Vein endothelial cell (primary cell): ENCODE results near the gene SLC4A9. TPM values are rescaled to one million over a fixed set of nuclear protein-coding genes. Genes with fewer than 3 reads are reported as not detected.

Experiments used
- small RNA-seq: library from RNA; depleted of rRNA; stranded (forward); fragments of <200 nt; gene quantifications from one replicate; pipeline ENCODE3, GENCODE V24; 2012
- total RNA-seq: library from RNA; depleted of rRNA; stranded (reverse); fragments of >200 nt; gene quantifications from 2 replicates; pipeline ENCODE4 v1.2.3, GENCODE V29; 2012

The SLC4A9 gene, protein sequence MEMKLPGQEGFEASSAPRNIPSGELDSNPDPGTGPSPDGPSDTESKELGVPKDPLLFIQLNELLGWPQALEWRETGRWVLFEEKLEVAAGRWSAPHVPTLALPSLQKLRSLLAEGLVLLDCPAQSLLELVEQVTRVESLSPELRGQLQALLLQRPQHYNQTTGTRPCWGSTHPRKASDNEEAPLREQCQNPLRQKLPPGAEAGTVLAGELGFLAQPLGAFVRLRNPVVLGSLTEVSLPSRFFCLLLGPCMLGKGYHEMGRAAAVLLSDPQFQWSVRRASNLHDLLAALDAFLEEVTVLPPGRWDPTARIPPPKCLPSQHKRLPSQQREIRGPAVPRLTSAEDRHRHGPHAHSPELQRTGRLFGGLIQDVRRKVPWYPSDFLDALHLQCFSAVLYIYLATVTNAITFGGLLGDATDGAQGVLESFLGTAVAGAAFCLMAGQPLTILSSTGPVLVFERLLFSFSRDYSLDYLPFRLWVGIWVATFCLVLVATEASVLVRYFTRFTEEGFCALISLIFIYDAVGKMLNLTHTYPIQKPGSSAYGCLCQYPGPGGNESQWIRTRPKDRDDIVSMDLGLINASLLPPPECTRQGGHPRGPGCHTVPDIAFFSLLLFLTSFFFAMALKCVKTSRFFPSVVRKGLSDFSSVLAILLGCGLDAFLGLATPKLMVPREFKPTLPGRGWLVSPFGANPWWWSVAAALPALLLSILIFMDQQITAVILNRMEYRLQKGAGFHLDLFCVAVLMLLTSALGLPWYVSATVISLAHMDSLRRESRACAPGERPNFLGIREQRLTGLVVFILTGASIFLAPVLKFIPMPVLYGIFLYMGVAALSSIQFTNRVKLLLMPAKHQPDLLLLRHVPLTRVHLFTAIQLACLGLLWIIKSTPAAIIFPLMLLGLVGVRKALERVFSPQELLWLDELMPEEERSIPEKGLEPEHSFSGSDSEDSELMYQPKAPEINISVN
- not detected in 2 replicates for total RNA-seq

GRCh38 chr5:140360101-140360500, at the start of gene SLC4A9:
Gene SLC4A9 (plus strand): TSS chr5:140360194. CDS start chr5:140360237, 43 bp downstream.

DNA sequence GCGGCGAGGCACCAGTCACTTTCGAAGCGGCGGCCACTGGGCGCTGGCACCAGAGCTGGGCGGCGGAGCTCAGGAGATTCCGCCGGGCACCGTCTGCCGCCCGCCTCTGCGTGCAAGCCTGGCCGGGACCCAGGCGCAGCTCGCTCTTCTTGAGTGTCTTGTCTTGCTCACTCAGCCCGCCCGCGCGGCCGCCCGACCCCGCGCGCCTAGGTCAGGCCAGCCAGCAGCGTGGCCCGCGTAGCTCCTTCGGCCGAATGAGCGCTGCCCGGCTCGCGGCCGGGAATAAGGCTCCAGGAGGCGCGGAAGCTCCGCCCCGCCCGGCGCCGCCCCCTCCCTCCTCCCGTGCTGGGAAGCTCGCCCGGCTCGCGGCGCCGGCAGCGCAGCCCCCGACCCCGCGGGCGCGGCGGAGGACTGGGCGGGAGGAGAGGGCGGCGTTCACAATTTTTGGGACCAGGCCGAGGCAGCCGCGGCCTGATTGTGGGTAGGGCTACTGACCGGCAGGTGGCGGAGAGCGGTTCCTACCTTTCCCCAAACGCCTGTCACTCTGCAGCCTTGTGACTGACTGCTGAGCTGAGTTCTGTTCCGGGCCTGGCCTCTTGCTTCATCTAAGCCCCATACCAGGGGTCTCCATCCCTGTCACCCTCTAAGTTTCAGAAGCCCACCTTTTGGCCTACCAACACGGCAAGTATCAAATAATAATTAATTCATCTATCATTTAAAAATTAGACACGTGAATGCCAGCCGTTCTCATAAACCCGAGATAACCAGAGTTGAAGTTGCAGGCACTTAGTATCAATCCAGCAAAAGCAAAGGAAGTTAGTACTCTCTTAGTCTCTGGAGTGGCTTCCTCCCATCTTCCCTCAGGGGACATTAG, 13.4 kb upstream of the SLC4A9 start, which contains the start of gene HBEGF:
Gene HBEGF (minus strand): TSS at position 256 of the 874 bp plus-strand sequence. CDS start 275 bp downstream, outside the sequence.

DNA sequence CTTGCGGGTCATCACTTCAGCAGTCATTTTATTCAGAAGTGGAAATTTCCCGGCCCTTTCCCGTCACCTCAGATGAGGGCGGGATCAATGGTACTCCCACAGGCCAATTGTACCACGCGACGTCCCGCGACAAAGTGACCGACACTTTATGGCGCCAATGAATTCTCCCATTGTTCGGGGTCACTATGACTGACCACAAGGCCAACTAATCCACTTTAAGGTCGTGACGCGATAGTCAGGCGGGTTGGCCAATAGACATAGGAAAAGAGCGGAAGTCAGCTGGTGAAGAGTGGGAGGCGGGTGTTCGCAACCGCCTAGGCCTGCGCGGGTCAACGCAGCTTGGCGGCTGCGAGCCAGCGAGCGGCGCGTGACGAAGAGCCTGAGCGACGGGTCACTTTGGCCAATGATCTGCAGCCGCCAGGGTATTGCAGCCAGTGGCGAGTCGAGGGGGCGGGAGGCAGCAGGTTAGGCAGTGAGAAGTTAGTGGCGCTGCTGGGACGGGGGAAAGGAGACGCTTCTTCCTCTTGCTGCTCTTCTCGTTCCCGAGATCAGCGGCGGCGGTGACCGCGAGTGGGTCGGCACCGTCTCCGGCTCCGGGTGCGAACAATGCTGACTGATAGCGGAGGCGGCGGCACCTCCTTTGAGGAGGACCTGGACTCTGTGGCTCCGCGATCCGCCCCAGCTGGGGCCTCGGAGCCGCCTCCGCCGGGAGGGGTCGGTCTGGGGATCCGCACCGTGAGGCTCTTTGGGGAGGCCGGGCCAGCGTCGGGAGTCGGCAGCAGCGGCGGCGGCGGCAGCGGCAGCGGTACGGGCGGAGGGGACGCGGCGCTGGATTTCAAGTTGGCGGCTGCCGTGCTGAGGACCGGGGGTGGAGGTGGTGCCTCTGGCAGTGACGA, 41.6 kb downstream of the SLC4A9 start, which contains the start of gene ANKHD1:
Gene ANKHD1 (plus strand): TSS at position 472 of the 896 bp plus-strand sequence. CDS start 135 bp downstream, at position 607.

Small RNA genes lying within 50 kb of the gene (small RNA-seq; reads per million reads assigned to genes)
- gene RNU4-14P, result not detected

Other genes with a start within 250 kb of the SLC4A9 start
- 12.4 and 13.2 TPM in 2 replicates for gene PURA, start 246.1 kb upstream of the SLC4A9 start, total RNA-seq
- gene IGIP, start 234.3 kb upstream of the SLC4A9 start, total RNA-seq, result 4.9 and 5.3 TPM in 2 replicates
- 27.4 and 30.7 TPM in 2 replicates for gene CYSTM1, start 185.0 kb upstream of the SLC4A9 start, total RNA-seq
- 137 and 155 TPM in 2 replicates for gene PFDN1, start 57.1 kb upstream of the SLC4A9 start, total RNA-seq
- 30.1 and 43.6 TPM in 2 replicates for gene HBEGF, start 13.6 kb upstream of the SLC4A9 start, total RNA-seq
- 74.1 and 79.5 TPM in 2 replicates for gene ANKHD1, start 41.6 kb downstream of the SLC4A9 start, total RNA-seq
- 0.38 and 1.3 TPM in 2 replicates for gene EIF4EBP3, start 187.5 kb downstream of the SLC4A9 start, total RNA-seq
- 21.2 and 23.5 TPM in 2 replicates for gene SRA1, start 197.3 kb downstream of the SLC4A9 start, total RNA-seq
- gene APBB3, start 204.4 kb downstream of the SLC4A9 start, total RNA-seq, result 7.3 and 9.5 TPM in 2 replicates
- 24.8 and 30.7 TPM in 2 replicates for gene SLC35A4, start 204.6 kb downstream of the SLC4A9 start, total RNA-seq